ENCODE results near the gene ZNF479. TPM values are rescaled to one million over a fixed set of nuclear protein-coding genes. Genes with fewer than 3 reads are reported as not detected.

ZNF479 gene
- total RNA-seq, 1 experiment from 2014 or later = not detected

DNA sequence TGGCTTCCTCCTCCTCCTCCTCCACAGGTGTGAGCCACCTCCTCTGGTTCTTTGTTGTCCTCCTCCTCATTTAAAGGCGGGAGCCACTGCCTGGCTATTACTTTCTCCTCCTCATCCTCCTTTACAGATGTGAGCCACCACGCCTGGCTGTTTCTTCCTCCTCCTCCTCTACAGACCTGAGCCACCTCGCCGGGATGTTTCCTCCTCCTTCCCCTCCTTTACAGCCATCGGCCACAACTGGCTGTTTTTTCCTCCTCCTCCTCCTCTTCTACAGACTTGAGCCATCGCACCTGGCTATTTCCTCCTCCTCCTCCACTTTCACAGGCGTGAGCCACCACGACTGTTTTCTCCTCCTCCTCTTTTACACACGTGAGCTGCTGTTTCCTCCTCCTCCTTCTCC, 49.0 kb upstream of the ZNF479 start (continued):
- TF ChIP-seq ZBTB43 (CRISPR knock-in tag; IDR thresholded peaks at IDR 0.05) (no peak), HMGA2 (CRISPR knock-in tag; IDR thresholded peaks at IDR 0.05) (no peak), GRHL2 (CRISPR knock-in tag; IDR thresholded peaks at IDR 0.05; ENCODE audit: insufficient replicate concordance, severe bottlenecking) (no peak)

GRCh38 chr7:57179776-57180415, 47.7 kb upstream of the ZNF479 start:
- peaks cover 27% of the 10 kb centered on the region for H3K9me3 Mint-ChIP-seq

DNA sequence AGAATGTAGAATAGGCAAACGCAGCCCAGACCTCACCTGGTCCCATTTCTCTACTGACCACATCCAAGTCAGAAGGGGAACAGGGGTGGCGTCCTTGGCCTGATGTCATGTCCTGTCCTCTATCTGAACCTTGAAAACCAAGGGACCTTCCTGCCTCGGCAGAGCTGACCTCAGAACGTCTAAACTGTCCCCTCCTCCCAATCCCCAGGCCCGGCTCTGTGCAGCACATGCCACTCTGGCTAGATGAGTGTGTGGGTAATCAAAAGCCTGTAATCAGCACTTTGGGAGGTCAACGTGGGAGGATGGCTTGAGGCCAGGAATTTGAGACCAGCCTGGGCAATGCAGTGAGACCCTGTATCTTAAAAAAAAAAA, 46.5 kb upstream of the ZNF479 start:
- H3K4me1 Mint-ChIP-seq = no peaks in the 10 kb centered on the region
- no peak for DNase-seq (ENCODE audit: low spot score)
- H3K27ac Mint-ChIP-seq = no peak overlapping the region
- no peak for ATAC-seq
- CTCF ChIA-PET = no interaction called here
- POLR2A ChIA-PET = no interaction called here
- H3K9me3 Mint-ChIP-seq = peaks cover 23% of the 10 kb centered on the region
- H3K27me3 Mint-ChIP-seq (ENCODE audit: low read depth) = no peaks in the 10 kb centered on the region; the same call in 1 of the 2 replicates
- H3K4me3 Mint-ChIP-seq = no peak overlapping the region
- H3K36me3 Mint-ChIP-seq = peaks cover 38% of the 10 kb centered on the region
- TF ChIP-seq, protein P1, sequence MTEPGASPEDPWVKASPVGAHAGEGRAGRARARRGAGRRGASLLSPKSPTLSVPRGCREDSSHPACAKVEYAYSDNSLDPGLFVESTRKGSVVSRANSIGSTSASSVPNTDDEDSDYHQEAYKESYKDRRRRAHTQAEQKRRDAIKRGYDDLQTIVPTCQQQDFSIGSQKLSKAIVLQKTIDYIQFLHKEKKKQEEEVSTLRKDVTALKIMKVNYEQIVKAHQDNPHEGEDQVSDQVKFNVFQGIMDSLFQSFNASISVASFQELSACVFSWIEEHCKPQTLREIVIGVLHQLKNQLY (CRISPR knock-in tag; IDR thresholded peaks at IDR 0.05) = no peak
- TF ChIP-seq E2F4 (CRISPR knock-in tag; IDR thresholded peaks at IDR 0.05; ENCODE audit: borderline replicate concordance, low read depth) (no peak), TCF7 (CRISPR knock-in tag; IDR thresholded peaks at IDR 0.05; ENCODE audit: low read depth) (no peak), TEAD4 (CRISPR knock-in tag; IDR thresholded peaks at IDR 0.05) (no peak), STAT6 (CRISPR knock-in tag; conservative IDR thresholded peaks at IDR 0.05; ENCODE audit: low read depth) (no peak)

More at GRCh38 chr7:57179776-57180415, 47.7 kb upstream of the ZNF479 start:
- Mint-ChIP-seq H3K27me3 (ENCODE audit: low read depth) (no peaks in the 10 kb centered on the region; the same call in 1 of the 2 replicates), H3K4me3 (no peak overlapping the region), H3K4me1 (no peaks in the 10 kb centered on the region), H3K36me3 (peaks cover 44% of the 10 kb centered on the region), H3K27ac (no peak overlapping the region)
- POLR2A ChIA-PET = no interaction called here
- CTCF ChIA-PET = no interaction called here
- TF ChIP-seq, protein P1 (CRISPR knock-in tag; IDR thresholded peaks at IDR 0.05) = no peak
- no peak for TF ChIP-seq MXD4 (CRISPR knock-in tag; IDR thresholded peaks at IDR 0.05; ENCODE audit: borderline replicate concordance)
- no peak for TF ChIP-seq CTCF (IDR thresholded peaks at IDR 0.05)
- TF ChIP-seq RORB (CRISPR knock-in tag; IDR thresholded peaks at IDR 0.05) = no peak
- no peak for TF ChIP-seq TP53 (CRISPR knock-in tag; IDR thresholded peaks at IDR 0.05)
- no peak for TF ChIP-seq ZNF416 (CRISPR knock-in tag; IDR thresholded peaks at IDR 0.05)
- TF ChIP-seq SOX15 (CRISPR knock-in tag; IDR thresholded peaks at IDR 0.05) = no peak
- no peak for TF ChIP-seq ZNF232 (CRISPR knock-in tag; IDR thresholded peaks at IDR 0.05)
- no peak for TF ChIP-seq TEAD1 (CRISPR knock-in tag; IDR thresholded peaks at IDR 0.05)
- no peak for TF ChIP-seq FOXK1 (CRISPR knock-in tag; IDR thresholded peaks at IDR 0.05)
- TF ChIP-seq ZBTB21 (CRISPR knock-in tag; IDR thresholded peaks at IDR 0.05; ENCODE audit: borderline replicate concordance) = no peak
- TF ChIP-seq RELA (CRISPR knock-in tag; IDR thresholded peaks at IDR 0.05; ENCODE audit: borderline replicate concordance) = no peak
- TF ChIP-seq AR (CRISPR knock-in tag; IDR thresholded peaks at IDR 0.05) = no peak
- DNase-seq (ENCODE audit: low spot score) = no peak
- no peak for ATAC-seq

All from WTC11 (cell line).